H9 (cell line): ENCODE measurements around the gene S100A7A. TPM values are rescaled to one million over a fixed set of nuclear protein-coding genes. Genes with fewer than 3 reads are reported as not detected.

Source experiments
- DNase-seq: peaks from one replicate; pipeline ENCODE4 v3.0.0-alpha.2; 2017
- H2AFZ ChIP-seq: one replicate; pipeline ENCODE4 v1.6.1; 2013; ENCODE audit warnings: mild to moderate bottlenecking, low read length, control low read depth, moderate library complexity
- H2AK5ac ChIP-seq: 2 replicates; pipeline ENCODE4 v1.6.1; 2013; ENCODE audit warnings: low read length, control low read depth, mixed read lengths; ENCODE audit not compliant: insufficient read length
- H2BK120ac ChIP-seq: one replicate; pipeline ENCODE4 v1.6.1; 2013; ENCODE audit warnings: low read depth, mild to moderate bottlenecking, low read length, control low read depth, inconsistent platforms; ENCODE audit not compliant: poor library complexity, severe bottlenecking
- H2BK12ac ChIP-seq: 2 replicates; pipeline ENCODE4 v1.6.1; 2013; ENCODE audit warnings: low read length, control low read depth, mixed read lengths, low read depth; ENCODE audit not compliant: insufficient read length
- H2BK15ac ChIP-seq: 2 replicates; pipeline ENCODE4 v1.6.1; 2013; ENCODE audit warnings: low read depth, low read length, control low read depth
- H2BK20ac ChIP-seq: one replicate; pipeline ENCODE4 v1.6.1; 2013; ENCODE audit warnings: low read depth, mild to moderate bottlenecking, low read length, control low read depth, inconsistent platforms; ENCODE audit not compliant: poor library complexity, severe bottlenecking
- H2BK5ac ChIP-seq: 2 replicates; pipeline ENCODE4 v1.6.1; 2013; ENCODE audit warnings: low read length, control low read depth, mixed read lengths; ENCODE audit not compliant: insufficient read length
- H3K14ac ChIP-seq: 2 replicates; pipeline ENCODE4 v1.6.1; 2013; ENCODE audit warnings: low read length, control low read depth; ENCODE audit not compliant: insufficient read depth
- H3K18ac ChIP-seq: 2 replicates; pipeline ENCODE4 v1.6.1; 2013; ENCODE audit warnings: low read depth, mild to moderate bottlenecking, mixed read lengths, low read length, control low read depth; ENCODE audit not compliant: insufficient read length
- H3K23ac ChIP-seq: 2 replicates; pipeline ENCODE4 v1.6.1; 2013; ENCODE audit warnings: low read length, control low read depth, mixed read lengths, low read depth; ENCODE audit not compliant: insufficient read length
- H3K23me2 ChIP-seq: 2 replicates; pipeline ENCODE4 v1.6.1; 2013; ENCODE audit warnings: low read depth, mild to moderate bottlenecking, mixed read lengths, low read length, control low read depth; ENCODE audit not compliant: insufficient read length, poor library complexity, severe bottlenecking
- H3K27ac ChIP-seq: 2 replicates; pipeline ENCODE4 v1.5.1; 2013; ENCODE audit warnings: low read length, control low read depth, mixed read lengths, low read depth; ENCODE audit not compliant: insufficient read length
- H3K27me3 ChIP-seq: 2 replicates; pipeline ENCODE4 v1.6.1; 2013; ENCODE audit warnings: low read length, control low read depth, inconsistent platforms; ENCODE audit not compliant: insufficient read depth
- H3K4ac ChIP-seq: 2 replicates; pipeline ENCODE4 v1.6.1; 2013; ENCODE audit warnings: low read depth, mild to moderate bottlenecking, control low read depth, inconsistent platforms, low read length, moderate library complexity
- H3K4me1 ChIP-seq: 2 replicates; pipeline ENCODE4 v1.6.1; 2013; ENCODE audit warnings: low read length, control low read depth, inconsistent platforms; ENCODE audit not compliant: insufficient read depth
- H3K4me2 ChIP-seq: 2 replicates; pipeline ENCODE4 v1.6.1; 2013; ENCODE audit warnings: low read length, control low read depth, mixed read lengths; ENCODE audit not compliant: insufficient read length, insufficient read depth
- H3K56ac ChIP-seq: 2 replicates; pipeline ENCODE4 v1.6.1; 2013; ENCODE audit warnings: low read depth, mild to moderate bottlenecking, mixed read lengths, low read length, control low read depth; ENCODE audit not compliant: insufficient read length
- H3K79me1 ChIP-seq: 2 replicates; pipeline ENCODE4 v1.6.1; 2013; ENCODE audit warnings: low read depth, mild to moderate bottlenecking, moderate library complexity, low read length, control low read depth, inconsistent platforms; ENCODE audit not compliant: insufficient read depth, poor library complexity, severe bottlenecking
- H3K79me2 ChIP-seq: 2 replicates; pipeline ENCODE4 v1.6.1; 2013; ENCODE audit warnings: low read length, control low read depth, inconsistent platforms; ENCODE audit not compliant: insufficient read depth
- H3K9ac ChIP-seq: 2 replicates; pipeline ENCODE4 v1.6.1; 2013; ENCODE audit warnings: low read length, control low read depth, mixed read lengths; ENCODE audit not compliant: insufficient read length; ENCODE audit errors: extremely low read depth
- H3K9me3 ChIP-seq: one replicate; pipeline ENCODE4 v1.6.1; 2013; ENCODE audit warnings: low read depth, low read length, inconsistent platforms; ENCODE audit not compliant: control insufficient read depth
- H3T11ph ChIP-seq: one replicate; pipeline ENCODE4 v1.6.1; 2013; ENCODE audit warnings: mild to moderate bottlenecking, low read length, control low read depth, inconsistent platforms
- H4K20me1 ChIP-seq: one replicate; pipeline ENCODE4 v1.6.1; 2013; ENCODE audit not compliant: control insufficient read depth, insufficient read length, insufficient read depth
- H4K5ac ChIP-seq: 2 replicates; pipeline ENCODE4 v1.6.1; 2013; ENCODE audit warnings: low read depth, mild to moderate bottlenecking, mixed read lengths, low read length, control low read depth; ENCODE audit not compliant: insufficient read length
- H4K8ac ChIP-seq: replicated peaks from 2 replicates; pipeline ENCODE4 v1.6.1; 2013; ENCODE audit warnings: low read length, control low read depth, mixed read lengths, low read depth; ENCODE audit not compliant: insufficient read length
- H4K91ac ChIP-seq: 2 replicates; pipeline ENCODE4 v1.6.1; 2013; ENCODE audit warnings: low read depth, mild to moderate bottlenecking, moderate library complexity, mixed read lengths, low read length, control low read depth; ENCODE audit not compliant: insufficient read length
- H3K27ac Mint-ChIP-seq, 3 experiments: 2 replicates in 2 of 3; 3 replicates in 1 of 3; pipeline ENCODE4 v1.8.0; 2020 to 2021; ENCODE audit warnings: mixed read lengths in 3 of 3, mild to moderate bottlenecking in 1 of 3, moderate library complexity in 1 of 3
- H3K27me3 Mint-ChIP-seq: 2 replicates; pipeline ENCODE4 v1.8.0; 2021; ENCODE audit warnings: low read depth, mild to moderate bottlenecking, moderate library complexity, mixed read lengths
- H3K36me3 Mint-ChIP-seq, 3 experiments: 2 replicates in 2 of 3; 3 replicates in 1 of 3; pipeline ENCODE4 v1.8.0; 2020 to 2021; ENCODE audit warnings: low read depth in 3 of 3, mixed read lengths in 3 of 3; ENCODE audit not compliant: insufficient read depth in 1 of 3
- H3K4me1 Mint-ChIP-seq, 2 experiments: 2 replicates each; pipeline ENCODE4 v1.8.0; 2020; ENCODE audit warnings: mixed read lengths in 2 of 2
- H3K4me3 Mint-ChIP-seq, 2 experiments: 2 replicates in 1 of 2; 3 replicates in 1 of 2; pipeline ENCODE4 v1.8.0; 2020 to 2021; ENCODE audit warnings: mild to moderate bottlenecking in 2 of 2, mixed read lengths in 2 of 2, moderate library complexity in 1 of 2
- H3K9me3 Mint-ChIP-seq, 2 experiments: 2 replicates in 1 of 2; 3 replicates in 1 of 2; pipeline ENCODE4 v1.8.0; 2020; ENCODE audit warnings: mild to moderate bottlenecking in 2 of 2, mixed read lengths in 2 of 2, moderate library complexity in 1 of 2
- CTCF ChIP-seq: fragments of 200-600 bp; sonication (generic); conservative IDR thresholded peaks from 3 replicates; pipeline ENCODE4 v1.8.0; 2021; ENCODE audit warnings: antibody characterized with exemption, mild to moderate bottlenecking
- WGBS: extraction: QIAGEN DNeasy Blood & Tissue Kit; methylation state at CpG from one replicate; pipeline ENCODE4 v1.1.7; 2013; ENCODE audit warnings: missing lambda C conversion rate, low lambda C conversion rate, mixed read lengths; ENCODE audit not compliant: insufficient read length; ENCODE audit errors: extremely low coverage; 5-methylcytosine and 5-hydroxymethylcytosine counted together
- total RNA-seq: library from RNA; stranded (reverse); gene quantifications from 2 replicates; pipeline ENCODE4 v1.2.1, GENCODE V29; 2021

The S100A7A gene
- total RNA-seq, 1 experiment from 2014 or later = not detected

GRCh38 chr1:153426809-153427208 is 10.5 kb downstream of the S100A7A start:
- no peak for TF ChIP-seq CTCF

More at GRCh38 chr1:153426809-153427208, 10.5 kb downstream of the S100A7A start:
- Histone ChIP-seq H2BK15ac (no peak overlapping the region), H3K14ac (no peak overlapping the region), H2BK12ac (no peak overlapping the region), H4K91ac (no peak overlapping the region), H3K27me3 (no peaks in the 10 kb centered on the region; the same call in 1 of the 2 replicates), H3K79me1 (no peaks in the 10 kb centered on the region), H2AFZ (no peak overlapping the region), H4K8ac (no peak overlapping the region), H4K20me1 (no peaks in the 10 kb centered on the region), H3K18ac (no peak overlapping the region), H2BK5ac (no peak overlapping the region), H2BK120ac (no peak overlapping the region), H3K27ac (no peak overlapping the region), H4K5ac (no peak overlapping the region), H3K9me3 (no peaks in the 10 kb centered on the region), H3K4ac (no peak overlapping the region), H3K9ac (no peak overlapping the region), H2AK5ac (no peak overlapping the region), H3K23me2 (no peaks in the 10 kb centered on the region), H3K4me1 (no peaks in the 10 kb centered on the region), H2BK20ac (no peak overlapping the region), H3K56ac (no peak overlapping the region), H3K23ac (no peak overlapping the region), H3T11ph (no peak overlapping the region), H3K4me2 (no peak overlapping the region), H3K79me2 (no peaks in the 10 kb centered on the region)
- Mint-ChIP-seq H3K9me3 (peaks cover 0 to 3% of the 10 kb centered on the region in 2 experiments; a peak in 1 of 5 replicates), H3K36me3 (no peaks in the 10 kb centered on the region), H3K4me1 (no peaks in the 10 kb centered on the region), H3K4me3 (no peak overlapping the region), H3K27ac (no peak overlapping the region; a peak in 1 of 7 replicates), H3K27me3 (peaks cover 13% of the 10 kb centered on the region)
- DNase-seq = peak; percentile 8
- no CpG with 5 or more reads among the region's 1 CpG for WGBS
